ENCODE measurements around the gene SCGB1D1.

GRCh38 chr11:62202910-62203309, 12.9 kb downstream of the SCGB1D1 start:
- TF ChIP-seq EP300 (IDR thresholded peaks at IDR 0.05; ENCODE audit: low read depth) (no peak), POLR2AphosphoS5 (IDR thresholded peaks at IDR 0.05) (no peak), POLR2A (IDR thresholded peaks at IDR 0.05) (no peak)
